ENCODE measurements around the gene STT3A.

DNA sequence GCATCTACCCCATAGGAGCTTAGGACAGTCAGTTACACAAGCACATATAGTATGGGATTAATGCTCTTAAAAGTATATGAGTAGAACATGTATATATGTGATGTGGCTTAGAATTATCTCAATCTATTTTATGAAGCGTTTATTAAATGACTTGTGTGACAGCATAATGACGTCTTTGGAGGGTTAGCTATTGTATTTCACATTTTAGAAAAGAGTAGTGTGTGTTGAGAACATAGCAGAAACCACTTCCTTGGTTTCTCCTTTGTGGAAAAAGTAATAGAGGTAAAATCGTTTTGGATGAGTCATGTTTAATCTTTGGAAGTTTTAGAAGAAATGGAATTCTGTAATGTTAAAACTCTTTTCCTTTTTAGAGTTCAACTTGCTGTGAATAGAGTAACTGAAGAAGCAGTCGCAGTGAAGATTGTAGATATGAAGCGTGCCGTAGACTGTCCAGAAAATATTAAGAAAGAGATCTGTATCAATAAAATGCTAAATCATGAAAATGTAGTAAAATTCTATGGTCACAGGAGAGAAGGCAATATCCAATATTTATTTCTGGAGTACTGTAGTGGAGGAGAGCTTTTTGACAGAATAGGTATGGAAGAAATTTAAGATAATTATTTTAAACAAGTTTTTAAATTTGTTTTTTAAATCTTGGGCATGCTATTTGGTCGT lies 34.7 kb downstream of the STT3A start:
- TF ChIP-seq, protein P1, sequence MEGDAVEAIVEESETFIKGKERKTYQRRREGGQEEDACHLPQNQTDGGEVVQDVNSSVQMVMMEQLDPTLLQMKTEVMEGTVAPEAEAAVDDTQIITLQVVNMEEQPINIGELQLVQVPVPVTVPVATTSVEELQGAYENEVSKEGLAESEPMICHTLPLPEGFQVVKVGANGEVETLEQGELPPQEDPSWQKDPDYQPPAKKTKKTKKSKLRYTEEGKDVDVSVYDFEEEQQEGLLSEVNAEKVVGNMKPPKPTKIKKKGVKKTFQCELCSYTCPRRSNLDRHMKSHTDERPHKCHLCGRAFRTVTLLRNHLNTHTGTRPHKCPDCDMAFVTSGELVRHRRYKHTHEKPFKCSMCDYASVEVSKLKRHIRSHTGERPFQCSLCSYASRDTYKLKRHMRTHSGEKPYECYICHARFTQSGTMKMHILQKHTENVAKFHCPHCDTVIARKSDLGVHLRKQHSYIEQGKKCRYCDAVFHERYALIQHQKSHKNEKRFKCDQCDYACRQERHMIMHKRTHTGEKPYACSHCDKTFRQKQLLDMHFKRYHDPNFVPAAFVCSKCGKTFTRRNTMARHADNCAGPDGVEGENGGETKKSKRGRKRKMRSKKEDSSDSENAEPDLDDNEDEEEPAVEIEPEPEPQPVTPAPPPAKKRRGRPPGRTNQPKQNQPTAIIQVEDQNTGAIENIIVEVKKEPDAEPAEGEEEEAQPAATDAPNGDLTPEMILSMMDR (optimal IDR thresholded peaks at IDR 0.05 in 1 of 3, IDR thresholded peaks at IDR 0.05 in 1 of 3, conservative IDR thresholded peaks at IDR 0.05 in 1 of 3; ENCODE audit: extremely low read depth in 1 of 3, insufficient read depth in 2 of 3, low read length in 3 of 3), result no peak
- no peak for TF ChIP-seq EZH2 (IDR thresholded peaks at IDR 0.05; ENCODE audit: low read length)
